ENCODE measurements around the gene BFSP1.

The BFSP1 gene

DNA sequence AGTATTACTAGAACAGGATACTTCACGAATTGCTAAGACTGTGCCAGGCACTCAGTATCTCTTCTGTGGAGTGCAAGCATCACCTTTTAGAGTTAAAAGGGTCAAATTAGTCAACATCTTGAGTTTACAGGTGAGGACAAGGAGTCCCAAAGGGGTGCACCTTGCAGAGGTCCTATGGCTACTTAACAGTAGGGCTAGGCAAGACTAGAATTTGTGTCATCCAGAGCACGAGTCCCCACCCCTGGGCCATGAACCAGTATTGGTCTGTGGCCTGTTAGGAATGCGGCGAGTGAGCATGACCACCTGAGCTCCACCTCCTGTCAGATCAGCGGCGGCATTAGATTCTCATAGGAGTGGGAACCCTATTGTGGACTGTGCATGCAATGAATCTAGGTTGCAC, 28.2 kb upstream of the BFSP1 start:
- Mint-ChIP-seq H3K36me3 (ENCODE audit: low read depth) (no peaks in the 10 kb centered on the region), H3K27ac (peak overlapping the region in 1 of 3 experiments; percentile 56), H3K27me3 (ENCODE audit: low read depth) (no peaks in the 10 kb centered on the region), H3K4me1 (peaks cover 34% of the 10 kb centered on the region), H3K9me3 (no peaks in the 10 kb centered on the region), H3K4me3 (no peak overlapping the region)
- TF ChIP-seq, protein P1, sequence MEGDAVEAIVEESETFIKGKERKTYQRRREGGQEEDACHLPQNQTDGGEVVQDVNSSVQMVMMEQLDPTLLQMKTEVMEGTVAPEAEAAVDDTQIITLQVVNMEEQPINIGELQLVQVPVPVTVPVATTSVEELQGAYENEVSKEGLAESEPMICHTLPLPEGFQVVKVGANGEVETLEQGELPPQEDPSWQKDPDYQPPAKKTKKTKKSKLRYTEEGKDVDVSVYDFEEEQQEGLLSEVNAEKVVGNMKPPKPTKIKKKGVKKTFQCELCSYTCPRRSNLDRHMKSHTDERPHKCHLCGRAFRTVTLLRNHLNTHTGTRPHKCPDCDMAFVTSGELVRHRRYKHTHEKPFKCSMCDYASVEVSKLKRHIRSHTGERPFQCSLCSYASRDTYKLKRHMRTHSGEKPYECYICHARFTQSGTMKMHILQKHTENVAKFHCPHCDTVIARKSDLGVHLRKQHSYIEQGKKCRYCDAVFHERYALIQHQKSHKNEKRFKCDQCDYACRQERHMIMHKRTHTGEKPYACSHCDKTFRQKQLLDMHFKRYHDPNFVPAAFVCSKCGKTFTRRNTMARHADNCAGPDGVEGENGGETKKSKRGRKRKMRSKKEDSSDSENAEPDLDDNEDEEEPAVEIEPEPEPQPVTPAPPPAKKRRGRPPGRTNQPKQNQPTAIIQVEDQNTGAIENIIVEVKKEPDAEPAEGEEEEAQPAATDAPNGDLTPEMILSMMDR (IDR thresholded peaks at IDR 0.05; ENCODE audit: unreplicated experiment in 3 of 3), result no peak

DNA sequence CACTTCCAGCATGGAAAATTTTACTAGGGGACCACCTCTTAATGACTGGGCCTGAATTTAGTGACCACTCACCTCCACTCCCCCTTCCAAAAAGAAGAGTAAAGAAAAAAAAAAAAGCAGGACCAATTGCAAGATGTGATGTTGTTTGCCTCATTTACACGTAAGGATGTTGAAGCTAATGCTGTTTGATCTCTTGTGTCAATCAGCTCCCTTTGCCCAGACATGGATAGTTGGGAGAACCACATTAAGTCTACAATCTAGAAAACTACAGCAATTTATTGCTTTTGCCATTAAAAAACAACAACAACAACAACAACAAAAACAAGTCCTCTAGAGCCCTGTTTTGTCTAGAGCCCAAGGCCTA, 27.7 kb upstream of the BFSP1 start:
- peaks cover 34% of the 10 kb centered on the region for H3K4me1 Mint-ChIP-seq
- no peaks in the 10 kb centered on the region for H3K36me3 Mint-ChIP-seq (ENCODE audit: low read depth)
- no peaks in the 10 kb centered on the region for H3K27me3 Mint-ChIP-seq (ENCODE audit: low read depth)
- TF ChIP-seq, protein P1 (IDR thresholded peaks at IDR 0.05; ENCODE audit: unreplicated experiment in 3 of 3), result no peak
- H3K27ac Mint-ChIP-seq, result peak overlapping the region; percentile 56 to 92 (median 74)
- H3K9me3 Mint-ChIP-seq, result no peaks in the 10 kb centered on the region
- no peak overlapping the region for H3K4me3 Mint-ChIP-seq

DNA sequence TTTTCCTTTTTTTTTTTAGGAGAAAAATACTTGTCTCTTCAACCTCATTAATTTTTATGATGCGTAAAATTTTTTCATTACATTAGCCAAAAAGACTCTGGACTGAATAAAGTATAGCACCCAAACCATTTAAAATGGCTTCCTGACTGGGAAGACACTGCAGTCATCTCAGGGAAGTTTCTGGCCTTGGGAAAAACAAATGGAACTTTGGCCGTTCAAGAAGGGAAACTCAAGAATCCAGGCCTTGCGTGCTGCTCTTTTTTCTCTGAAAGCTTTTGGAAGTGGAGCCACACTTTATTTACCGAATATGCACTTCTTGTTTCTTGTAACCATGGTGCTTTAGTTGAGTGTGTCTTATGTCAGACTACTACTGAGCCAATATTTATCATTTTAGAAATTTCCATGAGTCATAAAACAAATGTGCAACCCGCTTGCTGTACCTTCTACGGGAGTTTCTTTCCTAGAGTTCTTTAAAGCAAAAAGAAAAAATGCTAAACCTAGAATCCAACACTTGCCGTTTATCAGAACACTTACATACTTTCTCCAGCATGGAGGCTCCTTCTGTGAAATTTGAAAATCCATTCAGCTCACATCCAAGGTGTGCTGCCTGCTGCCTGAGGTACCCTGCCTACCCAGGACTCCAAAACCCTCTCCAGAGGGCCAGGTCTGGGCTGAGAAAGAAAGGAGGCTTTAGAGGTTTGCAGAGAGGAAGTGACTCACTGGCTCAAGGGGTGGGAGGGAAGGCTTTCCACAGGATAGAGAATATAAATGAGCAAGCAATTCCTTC, 27.2 kb upstream of the BFSP1 start:
- Mint-ChIP-seq H3K4me3 (no peak overlapping the region), H3K36me3 (ENCODE audit: low read depth) (no peaks in the 10 kb centered on the region), H3K9me3 (no peaks in the 10 kb centered on the region), H3K27me3 (ENCODE audit: low read depth) (no peaks in the 10 kb centered on the region), H3K27ac (peak overlapping the region; percentile 56 to 92 (median 74)), H3K4me1 (peaks cover 34% of the 10 kb centered on the region)
- TF ChIP-seq, protein P1 (IDR thresholded peaks at IDR 0.05; ENCODE audit: unreplicated experiment in 3 of 3), result no peak

DNA sequence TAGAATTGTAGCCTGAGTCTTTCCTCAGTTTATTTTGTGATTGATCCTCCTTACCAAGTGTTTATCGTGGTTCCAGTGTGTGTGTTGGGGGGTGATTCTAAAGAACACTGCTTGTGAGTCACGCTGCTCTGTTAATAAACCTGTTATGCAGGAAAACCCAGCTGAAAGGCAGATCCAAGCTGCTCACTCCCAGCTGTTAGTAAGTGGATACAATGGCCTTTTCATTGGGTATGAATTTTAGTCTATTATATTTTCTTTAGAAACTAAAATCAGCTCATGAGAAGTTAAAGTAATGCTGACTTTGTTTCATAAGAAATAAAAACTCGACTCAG, 26.5 kb upstream of the BFSP1 start:
- Mint-ChIP-seq H3K9me3 (no peaks in the 10 kb centered on the region), H3K4me3 (no peak overlapping the region), H3K27me3 (ENCODE audit: low read depth) (no peaks in the 10 kb centered on the region), H3K36me3 (ENCODE audit: low read depth) (no peaks in the 10 kb centered on the region), H3K4me1 (peaks cover 34% of the 10 kb centered on the region), H3K27ac (peak overlapping the region; percentile 43 to 79 (median 56))
- TF ChIP-seq, protein P1 (IDR thresholded peaks at IDR 0.05; ENCODE audit: unreplicated experiment in 3 of 3), result no peak

DNA sequence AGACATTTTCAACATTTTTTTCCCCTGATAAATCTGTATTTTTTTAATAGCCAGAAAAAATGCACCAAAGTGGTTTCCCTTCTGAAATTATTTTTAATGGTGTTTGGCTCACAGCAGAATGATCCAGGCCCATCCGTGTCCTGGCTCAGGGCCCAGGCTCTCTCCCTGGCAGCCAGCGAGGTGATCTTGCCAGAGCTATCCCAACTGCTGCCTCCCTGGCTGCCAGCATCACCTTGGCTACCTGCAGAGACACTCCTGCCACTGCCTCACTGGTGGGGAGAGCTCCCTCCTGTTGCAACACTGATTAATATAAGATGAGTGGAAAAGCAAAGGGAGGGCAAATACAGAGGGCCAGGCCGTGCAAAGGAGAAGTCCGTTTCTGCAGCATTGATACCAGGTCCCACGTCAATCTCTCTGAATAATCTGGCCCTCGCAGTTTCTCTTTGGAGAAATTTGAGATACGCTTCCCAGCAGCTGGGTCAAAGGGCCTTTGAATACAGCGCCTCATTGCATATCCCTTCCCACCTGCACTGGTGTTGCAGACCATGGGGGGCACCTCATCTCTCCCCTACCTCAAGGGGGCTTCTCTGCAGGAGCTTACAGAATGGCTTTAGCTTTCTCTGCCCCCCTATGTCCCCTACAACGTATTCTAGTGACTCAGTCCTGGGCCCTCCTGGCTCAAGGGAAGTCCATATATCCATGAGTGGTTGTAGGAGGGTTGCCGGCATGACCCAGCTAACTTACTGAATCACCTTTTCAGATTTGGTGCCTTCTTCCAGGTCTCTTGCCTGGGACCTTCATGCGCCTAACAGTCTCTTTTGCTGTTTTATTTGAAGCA, 25.9 kb upstream of the BFSP1 start:
- H3K4me3 Mint-ChIP-seq, result no peak overlapping the region
- peaks cover 34% of the 10 kb centered on the region for H3K4me1 Mint-ChIP-seq
- H3K27ac Mint-ChIP-seq, result peak overlapping the region; percentile 56 to 79 (median 66)
- TF ChIP-seq, protein P1 (IDR thresholded peaks at IDR 0.05; ENCODE audit: unreplicated experiment in 3 of 3), result no peak
- no peaks in the 10 kb centered on the region for H3K9me3 Mint-ChIP-seq
- no peaks in the 10 kb centered on the region for H3K36me3 Mint-ChIP-seq (ENCODE audit: low read depth)
- H3K27me3 Mint-ChIP-seq (ENCODE audit: low read depth), result no peaks in the 10 kb centered on the region

All from nephron (organoid).